Right kidney (tissue), 9 donors: ENCODE measurements around the gene WDR37.
"Not testable (repeated sequence)": the region's sequence is repeated elsewhere in the genome, so short reads cannot be mapped to it uniquely, and the experiment has no call there.

Source experiments
- DNase-seq: peaks from one replicate; pipeline ENCODE4 v3.0.0-alpha.2; 2016
- long read RNA-seq, 8 donors: transcript quantifications; one replicate each; lab custom pipeline, GENCODE V29; 2026

Gene WDR37, protein sequence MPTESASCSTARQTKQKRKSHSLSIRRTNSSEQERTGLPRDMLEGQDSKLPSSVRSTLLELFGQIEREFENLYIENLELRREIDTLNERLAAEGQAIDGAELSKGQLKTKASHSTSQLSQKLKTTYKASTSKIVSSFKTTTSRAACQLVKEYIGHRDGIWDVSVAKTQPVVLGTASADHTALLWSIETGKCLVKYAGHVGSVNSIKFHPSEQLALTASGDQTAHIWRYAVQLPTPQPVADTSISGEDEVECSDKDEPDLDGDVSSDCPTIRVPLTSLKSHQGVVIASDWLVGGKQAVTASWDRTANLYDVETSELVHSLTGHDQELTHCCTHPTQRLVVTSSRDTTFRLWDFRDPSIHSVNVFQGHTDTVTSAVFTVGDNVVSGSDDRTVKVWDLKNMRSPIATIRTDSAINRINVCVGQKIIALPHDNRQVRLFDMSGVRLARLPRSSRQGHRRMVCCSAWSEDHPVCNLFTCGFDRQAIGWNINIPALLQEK
- long read RNA-seq, donor 1: 0 reads
- long read RNA-seq, donor 2: 0 reads
- long read RNA-seq, donor 3, full-length matches to known transcripts: 1 of 1 reads
- long read RNA-seq, donor 3, partial matches to known transcripts: 0 of 1 reads
- long read RNA-seq, donor 3, other reads (novel, unspliced or antisense): 0 of 1 reads
- long read RNA-seq, donor 4, full-length matches to known transcripts: 1 of 16 reads
- long read RNA-seq, donor 4, partial matches to known transcripts: 15 of 16 reads
- long read RNA-seq, donor 4, other reads (novel, unspliced or antisense): 0 of 16 reads
- long read RNA-seq, donor 5, full-length matches to known transcripts: 2 of 2 reads
- long read RNA-seq, donor 5, partial matches to known transcripts: 0 of 2 reads
- long read RNA-seq, donor 5, other reads (novel, unspliced or antisense): 0 of 2 reads
- long read RNA-seq, donor 6, full-length matches to known transcripts: 1 of 1 reads
- long read RNA-seq, donor 6, partial matches to known transcripts: 0 of 1 reads
- long read RNA-seq, donor 6, other reads (novel, unspliced or antisense): 0 of 1 reads
- long read RNA-seq, donor 7, full-length matches to known transcripts: 2 of 2 reads
- long read RNA-seq, donor 7, partial matches to known transcripts: 0 of 2 reads
- long read RNA-seq, donor 7, other reads (novel, unspliced or antisense): 0 of 2 reads
- long read RNA-seq, donor 8: 0 reads

DNA sequence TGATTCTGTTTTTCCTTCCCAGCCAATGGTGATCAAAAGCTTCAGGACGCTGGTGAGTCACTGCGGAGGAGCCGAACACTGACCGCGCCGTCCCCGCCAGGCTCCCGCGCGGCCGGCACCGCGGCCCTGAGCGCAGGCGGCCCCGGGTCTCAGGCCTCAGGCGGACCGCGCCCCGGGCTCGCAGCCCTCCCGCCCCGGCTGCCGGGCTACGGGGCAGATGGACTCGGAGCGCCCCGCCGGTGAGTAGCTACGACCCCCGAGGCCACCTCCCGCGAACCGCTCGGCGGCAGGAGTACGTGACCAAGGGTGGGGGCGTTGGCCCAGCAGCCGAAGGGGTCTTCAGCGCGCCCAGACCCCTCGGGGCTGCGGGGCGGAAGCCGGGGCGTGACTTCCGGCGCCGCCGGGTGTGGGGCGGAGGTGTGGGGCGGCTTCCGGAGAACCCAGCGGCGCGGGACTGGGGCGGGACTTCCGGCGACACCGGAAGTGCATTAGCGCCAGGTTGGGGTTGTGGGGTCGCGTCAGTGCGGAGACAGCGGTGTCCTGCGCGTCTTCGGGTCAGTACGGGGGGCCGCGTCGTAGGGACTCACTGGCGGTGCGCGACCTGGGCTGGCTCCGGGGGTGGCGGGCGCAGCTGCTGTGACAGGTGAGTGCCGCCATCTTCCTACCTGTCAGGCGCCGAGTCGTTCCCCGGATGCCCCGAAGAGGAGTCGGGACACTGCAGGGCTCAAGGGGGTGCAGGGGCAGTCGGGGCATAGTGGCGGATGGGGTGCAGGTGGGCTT, at the start of gene WDR37:
Gene WDR37 (plus strand): TSS at position 60 of the 780 bp plus-strand sequence. CDS start 15,771 bp downstream, outside the sequence.
- peak; percentile 93 for DNase-seq

DNA sequence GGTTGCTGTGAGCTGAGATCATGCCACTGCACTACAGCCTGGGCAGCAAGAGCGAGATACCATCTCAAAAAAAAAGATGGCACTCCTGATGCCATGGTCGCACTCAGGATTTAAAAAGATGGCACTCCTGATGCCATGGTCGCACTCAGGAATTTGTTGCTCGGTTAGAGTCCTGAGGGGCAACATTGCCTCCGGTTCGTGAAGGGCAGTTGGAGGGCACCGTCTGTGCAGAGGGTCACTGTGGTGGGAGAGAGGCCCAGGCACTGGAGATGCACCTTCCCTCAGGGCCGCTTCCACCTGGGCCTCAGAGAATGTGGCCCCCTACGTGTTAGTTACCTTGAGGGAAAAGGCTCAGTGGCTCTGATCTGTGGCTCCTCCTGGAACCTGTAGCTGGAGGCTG, 49.6 kb upstream of the WDR37 start:
- no peak for DNase-seq

DNA sequence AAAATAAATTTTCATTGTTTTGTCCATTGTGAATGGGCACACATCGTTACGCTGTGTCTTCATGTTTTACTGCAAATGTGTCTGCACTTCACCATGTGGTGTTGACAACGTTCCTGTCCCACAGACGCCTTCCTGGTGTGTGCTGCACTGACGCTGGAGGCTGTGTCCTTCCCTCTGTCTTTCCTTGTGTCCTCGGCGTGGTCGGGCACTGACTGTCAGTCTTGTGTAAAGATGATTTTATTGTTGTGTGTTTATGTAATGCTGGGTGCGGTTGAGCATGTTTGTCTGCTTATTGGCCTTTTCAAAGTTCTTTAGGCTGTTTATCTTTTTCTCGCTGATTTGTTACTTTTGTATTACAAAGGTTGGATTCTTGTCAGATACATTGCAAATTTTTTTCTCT, 48.6 kb upstream of the WDR37 start:
- no peak for DNase-seq

DNA sequence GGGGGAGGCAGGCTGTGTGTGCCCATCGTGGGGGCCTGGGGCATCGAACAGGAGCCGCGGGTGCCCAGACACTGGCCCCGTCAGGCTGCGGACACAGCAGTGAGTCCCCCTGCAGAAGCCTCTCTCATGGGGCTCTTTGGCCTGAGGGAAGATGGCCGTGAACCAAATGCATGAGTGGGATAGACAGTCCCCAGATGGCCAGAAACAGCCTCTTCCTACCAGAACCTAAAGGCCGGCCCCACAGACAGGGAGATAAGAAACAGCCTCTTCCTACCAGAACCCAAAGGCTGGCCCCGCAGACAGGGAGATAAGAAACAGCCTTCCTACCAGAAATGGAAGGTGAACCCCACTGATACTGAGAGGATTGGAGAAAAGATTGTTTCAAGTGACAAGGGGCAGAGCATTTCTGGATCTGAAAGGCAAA, 47.1 kb upstream of the WDR37 start:
- DNase-seq: no peak

DNA sequence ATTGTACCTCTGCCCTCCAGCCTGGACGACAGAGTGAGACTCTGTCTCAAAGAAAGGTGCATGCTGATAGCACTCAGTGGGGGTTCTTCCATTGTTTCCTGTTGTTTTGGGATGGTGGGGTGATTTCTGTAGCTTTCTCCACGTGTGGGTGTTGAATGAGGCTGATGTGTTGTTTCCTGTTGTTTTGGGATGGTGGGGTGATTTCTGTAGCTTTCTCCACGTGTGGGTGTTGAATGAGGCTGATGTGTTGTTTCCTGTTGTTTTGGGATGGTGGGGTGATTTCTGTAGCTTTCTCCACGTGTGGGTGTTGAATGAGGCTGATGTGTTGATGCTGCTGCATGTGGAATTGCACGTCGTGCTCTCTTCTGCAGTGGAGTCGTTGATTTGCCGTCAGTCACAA, 46.2 kb upstream of the WDR37 start:
- DNase-seq: not testable (repeated sequence)

DNA sequence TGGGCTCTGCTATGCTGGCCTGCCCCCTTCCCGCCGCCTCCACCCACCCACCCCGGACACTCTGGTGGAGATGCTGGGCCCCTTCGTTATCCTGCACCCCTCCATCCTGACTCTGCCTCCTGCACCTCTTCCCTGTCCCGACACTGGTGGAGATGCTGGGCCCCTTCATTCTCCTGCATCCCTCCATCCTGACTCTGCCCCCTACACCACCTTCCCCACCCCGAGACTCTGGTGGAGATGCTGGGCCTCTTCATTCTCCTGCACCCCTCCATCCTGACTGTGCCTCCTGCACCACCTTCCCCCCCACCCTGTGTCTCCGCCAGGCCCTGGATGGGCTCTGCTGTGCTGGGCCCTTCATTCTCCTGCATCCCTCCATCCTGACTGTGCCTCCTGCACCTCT, 45.5 kb upstream of the WDR37 start:
- DNase-seq: no peak

DNA sequence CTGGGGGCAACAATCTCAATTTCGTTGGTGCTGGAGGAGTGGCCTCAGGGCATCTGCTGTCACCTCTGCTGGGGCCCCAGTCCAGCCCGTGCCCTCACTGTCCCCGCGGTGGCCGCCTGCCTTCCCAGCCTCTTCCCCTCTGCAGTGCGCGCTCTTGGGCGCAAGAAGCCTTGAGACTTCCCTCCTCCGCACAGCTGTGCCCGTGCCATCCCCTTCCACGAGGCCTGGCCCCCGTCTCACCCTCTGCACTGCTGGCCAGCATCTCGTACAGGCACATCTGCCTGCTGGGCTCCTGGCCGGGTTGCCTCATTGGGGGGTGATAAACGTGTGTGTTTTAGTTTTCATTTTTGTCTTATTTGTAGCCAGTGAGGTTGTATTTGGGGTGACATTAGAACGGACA, 44.5 kb upstream of the WDR37 start:
- DNase-seq: no peak

DNA sequence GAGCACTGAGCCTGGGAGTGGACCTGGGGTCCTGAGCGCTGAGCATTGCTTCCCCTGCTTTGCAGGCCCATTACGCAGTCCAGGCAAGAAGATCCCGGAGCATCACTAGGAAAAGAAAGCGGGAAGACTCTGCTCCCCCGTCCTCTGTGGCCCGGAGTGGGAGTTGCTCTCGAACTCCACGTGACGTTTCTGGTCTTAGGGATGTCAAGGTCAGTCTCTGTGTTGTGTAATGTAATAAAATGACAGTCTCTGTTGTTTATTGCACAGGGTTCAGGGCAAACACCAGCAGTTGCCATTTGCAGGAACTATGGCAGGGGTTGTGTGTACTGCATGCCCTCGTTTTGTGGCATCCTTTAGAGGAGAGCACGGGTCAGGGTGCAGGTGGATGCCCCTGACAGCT, 40.5 kb upstream of the WDR37 start:
- no peak for DNase-seq

DNA sequence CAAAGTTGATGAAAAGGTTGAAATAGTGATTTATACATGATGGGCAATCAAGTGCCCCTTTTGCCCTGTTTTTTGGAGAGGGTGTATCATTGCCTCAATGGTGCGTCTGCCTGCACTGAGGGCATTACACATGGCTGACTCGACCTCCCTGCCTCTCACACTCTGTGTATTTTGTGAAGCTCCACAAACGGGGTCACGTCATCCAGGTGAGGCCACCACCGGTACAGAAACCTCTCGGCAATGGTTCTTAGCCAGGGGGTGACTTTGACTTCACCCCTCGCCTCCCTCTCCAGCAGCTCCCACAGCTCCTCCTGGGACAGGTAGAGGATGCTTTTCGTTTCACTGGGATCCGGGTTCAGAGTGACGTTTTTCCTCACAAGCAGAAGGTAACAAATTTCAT, 36.8 kb upstream of the WDR37 start:
- no peak for DNase-seq

DNA sequence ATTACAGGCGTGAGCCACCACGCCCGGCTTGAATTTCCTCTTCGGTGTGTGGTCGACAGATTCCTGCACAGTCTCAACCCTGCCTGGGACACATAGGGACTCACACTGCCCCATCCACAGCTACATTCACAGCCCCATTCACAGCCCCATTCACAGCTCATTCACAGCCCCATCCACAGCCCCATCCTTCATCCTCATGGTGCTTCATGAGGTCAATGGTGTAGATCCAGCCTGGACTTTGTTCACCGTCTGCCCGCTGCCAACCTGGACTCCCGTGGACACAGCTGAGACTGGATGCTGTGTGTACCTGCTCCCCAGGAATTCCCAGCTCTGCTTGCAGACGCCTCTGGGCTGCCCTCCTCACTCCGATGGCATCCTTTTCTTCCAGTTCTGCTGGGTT, 35.7 kb upstream of the WDR37 start:
- DNase-seq: no peak

DNA sequence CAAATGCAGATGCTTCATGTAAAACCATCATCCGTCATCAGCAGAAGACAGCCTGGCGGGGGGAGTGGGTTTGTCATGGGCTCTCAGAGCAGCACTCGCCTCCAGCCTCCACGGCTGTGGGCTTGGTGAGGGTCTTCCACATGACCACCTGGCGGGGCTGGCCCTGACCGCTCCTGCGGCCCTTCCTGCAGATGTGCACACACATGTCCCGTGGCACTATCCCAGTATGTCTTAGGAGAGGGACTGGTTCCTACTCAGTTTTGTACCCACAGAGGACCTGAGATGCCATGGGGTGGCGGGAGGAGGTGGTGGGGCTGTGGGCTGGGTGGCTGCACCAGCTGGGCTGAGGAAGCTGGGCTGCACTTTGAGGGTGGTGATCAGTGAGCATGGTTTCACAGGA, 35.2 kb upstream of the WDR37 start:
- DNase-seq: no peak

DNA sequence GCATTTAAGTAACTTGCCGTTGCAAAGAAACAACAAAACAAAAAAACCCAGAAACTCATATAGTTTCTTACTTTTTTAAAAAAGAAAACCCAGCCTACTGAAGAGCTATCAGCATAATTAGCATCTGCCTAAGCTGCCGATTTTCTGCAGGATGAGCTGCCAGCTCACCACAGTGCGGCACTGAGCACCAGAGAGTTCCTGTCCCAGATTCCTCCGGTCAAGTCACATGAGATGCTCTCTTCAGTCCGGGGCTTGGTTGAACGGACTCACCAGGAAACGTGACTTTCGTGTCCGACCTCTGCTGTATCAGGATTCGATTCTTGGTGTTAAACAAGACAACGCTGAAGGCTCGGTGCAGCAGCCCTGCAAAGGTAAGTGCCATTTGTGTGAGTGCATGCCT, 33.8 kb upstream of the WDR37 start:
- DNase-seq: no peak

DNA sequence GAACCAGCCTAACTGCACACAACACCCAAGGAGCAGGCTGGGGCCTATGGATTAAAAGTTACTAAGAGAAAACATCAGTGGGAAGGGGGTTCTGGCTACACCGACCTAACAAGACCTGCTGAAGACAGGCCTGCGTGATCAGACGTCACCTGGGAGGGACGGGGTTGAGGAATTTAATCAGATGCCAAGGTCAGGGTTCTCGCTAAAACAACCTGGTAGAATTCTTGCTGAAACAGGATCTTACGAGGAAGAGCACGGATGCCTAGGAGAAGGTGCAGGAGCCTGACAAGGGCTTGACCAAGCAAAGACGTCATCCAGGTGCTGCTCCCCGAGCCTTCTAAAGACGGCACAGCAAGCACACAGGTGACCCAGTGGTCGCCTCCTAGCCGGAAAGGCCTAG, 32.1 kb upstream of the WDR37 start:
- DNase-seq: no peak

DNA sequence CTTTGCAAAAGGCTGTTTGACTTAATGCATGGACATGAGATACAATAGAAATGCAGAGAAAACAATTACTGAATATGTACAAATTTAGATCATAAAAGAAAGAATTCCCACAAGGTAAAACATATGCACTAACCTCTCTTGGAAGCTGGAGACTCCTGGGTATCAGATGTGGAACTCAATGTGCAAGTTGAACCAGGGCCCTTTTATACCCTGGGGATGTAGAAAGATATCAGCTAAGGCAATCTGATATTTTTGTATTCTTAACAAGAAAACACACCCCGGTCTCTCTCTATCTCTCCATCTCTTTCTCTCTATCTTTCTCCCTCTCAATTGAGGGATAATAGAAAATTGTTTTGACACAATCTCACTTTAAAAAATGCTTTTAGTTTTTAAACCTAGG, 30.5 kb upstream of the WDR37 start, which contains the start of gene IDI2:
Gene IDI2 (minus strand): TSS at position 177 of the 400 bp plus-strand sequence. CDS start 1,136 bp downstream, outside the sequence.
- DNase-seq: no peak

DNA sequence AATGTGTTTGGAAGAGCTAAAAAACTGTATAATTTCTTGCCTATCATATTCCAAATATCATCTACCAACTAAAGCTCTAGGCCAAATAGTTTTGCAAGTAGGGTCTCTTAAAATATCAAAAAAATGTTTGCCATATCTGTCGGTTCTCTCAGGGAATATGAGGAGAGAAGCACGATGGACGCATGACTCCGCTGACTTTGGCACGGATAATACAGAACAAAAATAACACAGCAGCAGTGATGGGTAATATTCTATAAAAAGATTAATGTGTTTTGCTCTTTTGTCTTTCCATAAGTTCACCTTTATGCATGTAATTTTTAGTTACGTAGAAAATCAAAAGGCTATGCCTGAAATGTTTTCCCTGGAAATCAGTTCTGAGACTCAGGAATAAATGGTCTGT, 29.6 kb upstream of the WDR37 start:
- DNase-seq: no peak

DNA sequence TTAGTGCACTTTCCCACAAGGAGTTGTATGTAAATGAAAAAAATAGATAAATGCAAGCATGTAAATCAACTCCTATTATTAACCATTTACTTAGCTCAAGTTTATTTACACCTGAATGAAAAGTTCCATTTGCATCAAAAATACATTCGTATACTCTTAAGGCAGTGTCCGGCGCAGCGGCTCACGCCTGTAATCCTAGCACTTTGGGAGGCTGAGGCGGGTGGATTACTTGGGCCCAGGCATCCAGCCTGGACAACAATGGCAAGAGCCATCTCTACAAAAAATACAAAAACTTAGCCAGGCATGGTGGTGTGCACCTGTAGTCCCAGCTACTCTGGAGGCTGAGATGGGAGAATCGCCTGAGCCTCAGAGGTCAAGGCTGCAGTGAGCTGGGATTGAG, 26.3 kb upstream of the WDR37 start:
- DNase-seq: no peak

DNA sequence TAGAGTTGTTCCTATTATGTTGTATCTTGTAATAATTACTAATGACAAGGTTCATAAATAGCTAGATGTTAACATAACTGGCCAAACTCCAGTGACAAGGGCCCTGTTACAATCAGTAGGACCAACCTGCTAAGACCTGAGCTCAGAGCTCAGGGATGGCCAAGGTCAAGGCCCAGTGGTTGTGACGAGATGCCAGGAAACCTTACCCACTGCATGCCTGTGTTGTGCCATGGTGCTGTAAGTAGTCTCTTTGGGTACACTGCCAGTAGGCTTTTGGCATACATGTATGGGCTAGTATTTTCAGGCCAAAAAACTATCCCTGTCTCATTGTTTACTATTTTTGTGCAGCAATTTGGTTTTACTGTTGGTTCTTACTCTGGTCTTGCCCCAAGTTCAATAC, 22.6 kb upstream of the WDR37 start:
- no peak for DNase-seq

DNA sequence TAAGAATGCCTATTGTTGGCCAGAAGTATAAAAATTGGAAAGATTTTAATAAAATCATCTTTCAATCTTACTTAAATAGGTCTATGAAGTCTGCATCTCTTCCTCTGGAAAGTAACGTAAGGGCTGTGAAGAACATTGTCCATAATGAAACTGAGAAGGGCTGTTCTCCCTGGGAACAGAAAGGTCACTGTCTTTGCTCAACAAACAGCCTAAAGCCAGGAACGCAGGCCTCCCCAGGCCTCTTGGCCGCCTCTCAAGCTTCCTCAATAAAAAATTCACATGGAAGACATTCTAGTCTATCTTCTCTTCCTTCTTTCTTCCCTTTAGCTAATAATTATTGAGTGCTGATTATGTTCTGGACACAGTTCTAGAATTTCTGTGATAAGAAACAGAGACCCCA, 21.4 kb upstream of the WDR37 start:
- no peak for DNase-seq

DNA sequence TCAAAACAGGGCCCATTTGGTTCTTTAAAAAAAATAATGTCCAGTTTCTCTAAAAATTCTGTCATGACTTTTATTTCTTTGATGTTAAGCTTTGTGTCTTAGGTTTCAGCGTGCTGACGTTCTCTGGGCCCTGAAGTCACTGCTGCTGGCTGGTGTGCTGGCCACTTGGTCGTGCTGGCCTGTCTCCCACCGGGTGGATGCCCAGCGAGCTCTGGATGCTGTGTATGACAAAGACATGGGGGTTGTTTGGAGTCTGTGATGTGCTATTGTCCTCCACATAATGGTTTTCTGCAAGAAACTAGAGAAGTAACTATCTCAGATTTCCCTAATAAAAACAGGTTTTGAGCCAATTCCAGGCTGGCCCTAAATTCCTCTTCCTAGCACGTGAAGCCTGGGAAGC, 21.0 kb upstream of the WDR37 start:
- no peak for DNase-seq

DNA sequence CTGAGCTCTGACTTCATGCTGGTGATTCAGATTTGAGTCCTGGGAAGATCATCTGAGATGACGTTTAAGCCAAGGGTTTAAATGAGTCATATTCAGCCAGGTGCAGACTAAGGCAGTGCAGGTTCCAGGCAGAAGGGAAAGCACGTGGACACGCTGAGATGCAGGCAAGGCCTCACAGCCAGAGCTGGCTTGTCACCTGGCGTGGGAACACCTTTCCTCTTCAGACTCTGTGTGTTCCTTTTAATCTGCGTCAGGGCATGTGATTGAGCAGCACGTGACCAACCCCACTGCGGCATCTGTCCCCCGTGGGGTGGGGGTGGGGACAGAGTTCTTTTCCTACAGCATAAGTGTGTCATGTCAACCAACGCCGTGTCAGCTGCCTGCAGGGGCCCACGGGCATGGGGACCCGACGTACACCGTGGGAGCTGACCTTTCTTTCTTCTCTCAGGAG, 19.8 kb upstream of the WDR37 start:
- DNase-seq: no peak

DNA sequence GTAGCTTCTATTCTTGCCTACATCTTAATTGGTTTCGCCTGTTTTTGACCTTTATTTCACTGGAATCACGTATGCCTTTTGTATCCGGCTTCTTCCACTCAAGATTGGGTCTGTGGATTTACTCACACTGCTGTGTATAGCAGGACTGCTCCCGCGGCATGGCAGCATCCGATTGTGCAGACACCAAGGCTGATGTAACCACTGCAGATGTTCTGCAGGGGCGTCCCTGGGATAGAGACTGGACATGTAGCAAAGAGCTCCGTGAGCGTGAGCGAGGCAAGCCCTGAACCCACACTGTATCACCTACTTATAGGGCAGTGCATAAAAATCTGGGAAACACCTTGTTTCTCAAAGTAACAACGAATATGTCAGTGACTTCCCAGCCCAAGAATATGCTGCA, 19.1 kb upstream of the WDR37 start:
- no peak for DNase-seq

DNA sequence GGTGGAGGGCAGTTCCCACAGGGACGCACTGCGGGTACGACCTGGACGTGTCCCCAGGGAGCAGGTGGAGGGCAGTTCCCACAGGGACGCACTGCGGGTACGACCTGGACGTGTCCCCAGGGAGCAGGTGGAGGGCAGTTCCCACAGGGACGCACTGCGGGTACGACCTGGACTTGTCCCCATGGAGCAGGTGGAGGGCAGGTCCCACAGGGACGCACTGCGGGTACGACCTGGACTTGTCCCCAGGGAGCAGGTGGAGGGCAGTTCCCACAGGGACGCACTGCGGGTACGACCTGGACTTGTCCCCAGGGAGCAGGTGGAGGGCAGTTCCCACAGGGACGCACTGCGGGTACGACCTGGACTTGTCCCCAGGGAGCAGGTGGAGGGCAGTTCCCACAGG, 17.4 kb upstream of the WDR37 start:
- DNase-seq: not testable (repeated sequence)
